Cardiac fibroblast (primary cell): ENCODE data around the gene ANKRD37.

Experiments used
- DNase-seq, 2 donors: peaks; one replicate each; pipeline versions ENCODE4 v3.0.0 to v3.0.0-alpha.2; 2010; ENCODE audit warnings: low read depth in 2 of 2
- H3K4me3 ChIP-seq, 2 donors: replicated peaks in 1 of 2; 1 replicate in 1 of 2; 2 replicates in 1 of 2; pipeline ENCODE4 v1.5.1; 2011; ENCODE audit warnings: low read depth in 2 of 2, low read length in 2 of 2, mild to moderate bottlenecking in 2 of 2, moderate library complexity in 1 of 2
- TF ChIP-seq, protein P1 (sequence below): IDR thresholded peaks from one replicate; pipeline ENCODE4 v1.5.1; 2011; ENCODE audit warnings: low read depth, mild to moderate bottlenecking, low read length, inconsistent platforms

ANKRD37 gene

DNA sequence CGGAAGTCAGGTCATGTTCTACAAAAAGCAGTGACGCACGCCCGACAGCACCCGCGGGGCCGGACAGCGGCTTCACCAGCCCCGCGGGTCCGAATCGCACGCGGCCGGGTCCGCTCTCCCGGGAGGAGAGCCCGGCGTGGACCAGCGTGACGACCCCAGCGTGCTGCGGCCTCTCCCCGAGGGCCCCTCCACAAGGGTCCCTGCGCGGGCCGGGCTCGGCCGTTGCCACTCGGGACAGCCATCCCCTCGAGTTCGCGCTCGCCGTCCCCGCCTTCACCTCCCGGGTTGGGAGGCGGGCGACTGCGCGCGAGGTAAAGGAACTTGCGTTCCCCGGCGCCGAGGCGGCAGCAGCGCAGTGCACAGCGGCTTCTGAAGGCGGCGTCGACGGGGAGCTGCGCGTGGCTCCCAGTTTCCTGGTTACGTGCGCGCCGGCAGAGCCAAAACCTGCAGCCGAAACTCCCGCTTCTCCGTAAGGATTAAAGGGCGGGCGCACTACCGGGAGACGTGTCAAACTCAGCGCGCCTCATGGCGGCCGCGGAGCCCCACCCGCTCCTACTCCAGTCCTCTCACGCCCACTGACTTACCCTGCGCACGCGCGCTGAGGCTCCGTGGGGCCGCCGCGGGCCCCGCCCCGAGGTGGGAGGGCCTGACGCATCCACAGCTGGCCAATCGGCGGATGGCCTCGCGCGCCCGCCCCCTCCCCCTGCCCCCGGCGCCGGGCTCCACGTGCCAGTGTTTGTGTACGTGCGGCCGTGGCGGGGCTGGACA is 501 bp upstream of the ANKRD37 start:
- H3K4me3 ChIP-seq, result peak overlapping the region; percentile 68 to 74
- TF ChIP-seq, protein P1, sequence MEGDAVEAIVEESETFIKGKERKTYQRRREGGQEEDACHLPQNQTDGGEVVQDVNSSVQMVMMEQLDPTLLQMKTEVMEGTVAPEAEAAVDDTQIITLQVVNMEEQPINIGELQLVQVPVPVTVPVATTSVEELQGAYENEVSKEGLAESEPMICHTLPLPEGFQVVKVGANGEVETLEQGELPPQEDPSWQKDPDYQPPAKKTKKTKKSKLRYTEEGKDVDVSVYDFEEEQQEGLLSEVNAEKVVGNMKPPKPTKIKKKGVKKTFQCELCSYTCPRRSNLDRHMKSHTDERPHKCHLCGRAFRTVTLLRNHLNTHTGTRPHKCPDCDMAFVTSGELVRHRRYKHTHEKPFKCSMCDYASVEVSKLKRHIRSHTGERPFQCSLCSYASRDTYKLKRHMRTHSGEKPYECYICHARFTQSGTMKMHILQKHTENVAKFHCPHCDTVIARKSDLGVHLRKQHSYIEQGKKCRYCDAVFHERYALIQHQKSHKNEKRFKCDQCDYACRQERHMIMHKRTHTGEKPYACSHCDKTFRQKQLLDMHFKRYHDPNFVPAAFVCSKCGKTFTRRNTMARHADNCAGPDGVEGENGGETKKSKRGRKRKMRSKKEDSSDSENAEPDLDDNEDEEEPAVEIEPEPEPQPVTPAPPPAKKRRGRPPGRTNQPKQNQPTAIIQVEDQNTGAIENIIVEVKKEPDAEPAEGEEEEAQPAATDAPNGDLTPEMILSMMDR, result no peak
- peak; percentile 98 to 99 for DNase-seq

- peak in 1 of 2 donors; percentile 28 for DNase-seq
- TF ChIP-seq, protein P1, result no peak
- H3K4me3 ChIP-seq, result no peak overlapping the region
Observed at GRCh38 chr4:185398618-185399017, 2.0 kb downstream of the ANKRD37 start.

GRCh38 chr4:185399466-185399865 is 2.8 kb downstream of the ANKRD37 start:
- H3K4me3 ChIP-seq, result no peak overlapping the region
- TF ChIP-seq, protein P1, result no peak
- no peak for DNase-seq

- no peak for DNase-seq
- no peak overlapping the region for H3K4me3 ChIP-seq
- TF ChIP-seq, protein P1, result no peak
Observed at GRCh38 chr4:185404031-185404430, 7.4 kb downstream of the ANKRD37 start.

DNA sequence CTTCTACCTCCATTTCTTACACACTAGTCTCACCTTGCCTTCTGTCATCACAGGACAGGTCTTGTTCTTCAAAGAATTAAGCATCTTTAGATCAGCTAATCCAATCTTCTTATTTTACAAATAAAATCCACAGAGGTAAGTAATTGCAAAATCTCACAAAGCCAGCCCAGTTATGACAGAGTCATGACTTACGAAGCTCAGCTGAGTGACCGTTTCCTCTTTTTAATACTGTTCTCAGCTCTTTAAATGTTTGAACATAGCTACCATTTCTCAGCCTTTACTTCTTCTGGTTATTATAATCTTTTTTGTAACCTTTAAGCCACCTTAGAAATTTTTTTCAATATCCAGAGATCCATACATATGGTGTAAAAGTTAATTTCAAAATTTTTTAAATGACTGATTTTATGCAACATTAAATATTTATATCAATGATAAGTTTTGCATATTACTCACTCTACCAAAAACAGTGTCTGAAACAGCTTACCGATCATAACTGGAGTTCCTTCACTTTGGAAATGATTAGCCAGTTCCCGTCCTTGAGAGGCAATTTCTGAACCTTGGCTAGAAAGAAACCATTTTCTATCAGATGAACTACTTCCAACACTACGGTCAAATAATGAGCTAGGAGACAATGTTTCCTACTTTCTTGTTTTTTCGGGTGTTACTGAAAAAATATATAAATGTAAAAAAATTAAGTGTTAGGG is 8.8 kb downstream of the ANKRD37 start:
- TF ChIP-seq, protein P1, result no peak
- no peak for DNase-seq
- no peak overlapping the region for H3K4me3 ChIP-seq

GRCh38 chr4:185408432-185408831 is 11.8 kb downstream of the ANKRD37 start:
- TF ChIP-seq, protein P1, result no peak
- H3K4me3 ChIP-seq, result no peak overlapping the region
- DNase-seq, result no peak
